Tibial nerve (tissue), 3 donors: Measurements from ENCODE around the gene DGKD.

Experiments
- CTCF ChIP-seq, 5 experiments: fragments of 200-600 bp in 3 of 5; fragments of 450-650 bp in 2 of 5; sonication (generic) in 3 of 5; IDR thresholded peaks; one replicate each; pipeline ENCODE4 v1.5.1; 2016 to 2019; ENCODE audit warnings: antibody characterized with exemption in 5 of 5, mild to moderate bottlenecking in 3 of 5, moderate library complexity in 2 of 5
- POLR2A ChIP-seq, 2 donors: fragments of 450-650 bp; IDR thresholded peaks; one replicate each; pipeline ENCODE4 v1.6.1; 2017; ENCODE audit warnings: antibody characterized with exemption in 2 of 2, mild to moderate bottlenecking in 2 of 2, moderate library complexity in 2 of 2

- no peak for TF ChIP-seq CTCF (IDR thresholded peaks at IDR 0.05)
- TF ChIP-seq POLR2A (IDR thresholded peaks at IDR 0.05): no peak
These were observed 25.1 kb downstream of the DGKD start for GRCh38 chr2:233379441-233379840.
